HK-2 (cell line): Measurements from ENCODE around the gene SPTBN1.

Source experiments
- DNase-seq: peaks from one replicate; pipeline ENCODE4 v3.0.0-alpha.2; 2018; ENCODE audit not compliant: unreplicated experiment

SPTBN1 gene

DNA sequence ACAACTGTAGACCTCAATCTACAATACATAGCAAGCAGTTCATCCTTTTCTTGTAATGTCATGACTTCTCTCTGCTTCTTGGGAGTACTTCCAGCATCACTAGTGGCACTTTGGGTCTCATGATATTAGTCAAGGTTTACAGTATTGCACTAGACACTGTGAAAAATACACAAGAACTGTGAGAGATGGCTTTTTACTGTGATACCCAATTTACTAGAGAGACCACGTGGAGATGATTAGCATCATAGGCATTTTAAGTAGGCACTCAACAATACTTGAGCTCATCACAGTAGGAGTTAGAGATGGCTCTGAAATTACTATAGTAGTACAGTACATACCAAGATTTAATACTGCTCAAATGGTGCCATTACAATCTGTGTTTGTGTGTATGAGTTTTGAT is 154.6 kb downstream of the SPTBN1 start:
- no peak for DNase-seq

DNA sequence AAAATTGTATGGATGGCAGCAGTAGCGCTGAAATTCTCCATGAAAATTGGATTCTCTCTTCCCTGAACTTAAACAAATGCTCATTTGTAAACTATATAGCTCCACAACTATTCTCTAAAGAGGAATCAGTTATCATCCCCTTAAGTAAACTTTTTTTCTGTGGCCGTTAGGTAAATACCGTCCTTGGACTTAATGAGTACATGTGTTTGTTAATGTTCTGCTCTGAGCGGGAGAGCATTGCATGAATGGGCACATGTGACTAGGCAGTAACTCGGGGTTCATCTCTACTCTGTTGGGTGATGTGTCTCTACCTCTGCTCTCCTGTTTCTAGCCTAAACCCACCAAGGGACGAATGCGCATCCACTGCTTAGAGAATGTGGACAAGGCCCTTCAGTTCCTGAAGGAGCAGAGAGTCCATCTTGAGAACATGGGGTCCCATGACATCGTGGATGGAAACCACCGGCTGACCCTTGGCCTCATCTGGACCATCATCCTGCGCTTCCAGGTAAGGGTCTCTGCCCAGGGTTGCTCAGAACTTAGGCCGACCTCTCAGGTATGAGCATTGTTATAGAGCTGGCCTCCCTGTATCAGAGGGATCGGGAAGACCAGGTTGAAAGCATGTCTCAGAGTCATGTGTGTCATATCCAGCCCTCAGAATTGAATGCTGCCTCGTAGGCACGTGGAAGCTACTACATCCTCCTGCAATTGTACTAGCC is 155.9 kb downstream of the SPTBN1 start:
- no peak for DNase-seq

DNA sequence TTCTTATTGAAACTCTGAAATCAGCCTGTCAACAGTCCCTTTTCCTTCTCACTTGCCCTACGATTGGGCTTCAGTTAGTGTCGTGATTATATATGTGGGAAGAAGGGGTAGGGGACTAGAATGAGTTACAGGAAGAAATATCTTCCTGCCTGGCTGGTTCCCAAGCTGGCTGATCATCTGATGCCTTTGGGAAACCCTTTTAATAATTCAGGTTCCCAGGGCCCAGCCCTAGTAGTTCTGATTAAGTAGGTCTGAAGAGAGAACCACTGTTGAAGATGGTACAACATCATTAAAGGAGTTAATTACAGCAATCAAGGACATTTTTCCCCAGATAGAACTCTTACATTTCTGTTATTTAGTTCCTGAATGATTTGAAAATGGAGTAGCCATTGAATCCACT is 157.3 kb downstream of the SPTBN1 start:
- no peak for DNase-seq

DNA sequence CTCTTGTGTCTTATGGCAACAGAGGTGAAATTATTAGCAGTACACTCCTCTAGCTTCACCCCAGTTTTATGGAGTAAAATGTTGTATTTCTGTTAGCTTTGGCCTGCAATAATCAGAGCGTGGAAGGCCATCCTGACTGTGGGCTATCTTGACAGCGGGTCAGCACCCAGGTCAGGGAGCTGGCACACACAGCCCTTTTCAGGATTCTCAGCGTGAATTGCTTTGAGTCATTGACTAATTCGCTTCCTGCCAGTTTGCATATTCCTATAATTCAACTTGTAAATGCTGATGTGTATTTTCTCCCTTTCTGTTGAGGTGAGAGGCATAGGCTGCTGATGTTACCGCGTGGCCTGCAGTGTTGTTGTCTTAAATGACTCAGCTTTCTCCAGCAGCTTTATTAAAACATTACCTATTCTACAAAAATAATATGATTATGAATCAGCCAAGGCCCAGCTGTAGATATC is 157.7 kb downstream of the SPTBN1 start:
- DNase-seq: no peak

DNA sequence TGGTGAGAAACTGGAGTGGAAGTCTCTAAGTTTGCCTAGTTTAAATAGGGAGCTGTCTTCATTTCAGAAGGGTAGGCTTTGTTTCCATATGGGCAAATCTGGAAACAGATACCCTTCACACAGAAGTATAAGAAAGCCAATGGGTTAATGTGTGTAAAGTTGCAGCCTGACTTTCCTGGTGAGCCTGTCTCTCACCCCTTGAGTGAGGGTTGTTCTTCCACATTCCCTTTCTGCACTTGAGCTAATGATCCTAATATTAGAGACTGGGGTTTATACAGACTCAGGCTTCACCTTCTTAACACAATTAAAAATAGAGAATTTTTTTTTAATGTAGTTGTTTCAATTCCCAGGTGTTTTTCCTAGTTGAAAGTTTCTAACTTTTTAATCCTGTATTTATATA is 158.7 kb downstream of the SPTBN1 start:
- no peak for DNase-seq

DNA sequence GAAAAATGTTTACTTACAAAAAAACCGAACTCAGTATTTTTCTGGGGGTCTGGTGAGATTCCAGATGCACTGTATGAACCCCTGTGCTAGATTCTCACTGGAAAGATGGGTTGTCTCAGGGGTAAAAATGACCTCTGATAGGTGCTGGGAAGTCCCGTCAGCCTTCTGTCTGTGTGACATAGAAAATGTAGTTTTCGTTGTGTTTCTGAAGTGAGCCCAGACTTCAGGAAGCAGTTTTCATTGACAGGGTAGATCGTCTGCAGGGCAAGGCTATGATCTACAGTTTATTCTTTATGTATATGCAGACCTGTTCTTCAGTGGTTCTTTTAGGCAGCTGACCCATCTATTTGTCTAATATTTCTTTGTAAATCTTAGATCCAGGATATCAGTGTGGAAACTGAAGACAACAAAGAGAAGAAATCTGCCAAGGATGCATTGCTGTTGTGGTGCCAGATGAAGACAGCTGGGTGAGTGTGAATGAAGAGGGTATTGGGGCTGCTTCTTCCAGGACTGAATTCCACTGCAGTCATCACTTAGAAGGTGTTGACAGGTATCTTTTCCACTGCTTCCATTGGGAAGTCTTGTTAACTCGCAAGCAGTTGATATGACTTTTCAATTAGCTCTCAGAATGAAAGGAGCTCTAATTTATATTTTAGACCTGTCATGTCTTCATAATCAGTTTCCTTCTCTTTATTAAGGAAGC is 159.9 kb downstream of the SPTBN1 start:
- DNase-seq: no peak

DNA sequence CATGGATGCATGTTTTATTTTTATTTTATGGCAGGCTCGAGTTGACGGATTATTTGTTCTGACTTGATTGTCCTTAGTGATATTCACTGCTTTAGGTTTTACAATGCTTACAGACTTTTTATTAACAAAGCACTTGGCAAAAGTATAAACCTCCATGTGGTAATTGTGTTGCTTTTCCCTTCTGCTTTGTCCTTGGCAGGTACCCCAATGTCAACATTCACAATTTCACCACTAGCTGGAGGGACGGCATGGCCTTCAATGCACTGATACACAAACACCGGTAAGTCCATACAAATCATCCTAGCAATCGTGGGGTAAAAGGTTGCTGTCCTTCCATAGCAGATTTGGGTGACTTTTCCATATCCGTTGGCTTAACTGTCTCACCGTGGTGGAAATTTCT is 161.3 kb downstream of the SPTBN1 start:
- no peak for DNase-seq

DNA sequence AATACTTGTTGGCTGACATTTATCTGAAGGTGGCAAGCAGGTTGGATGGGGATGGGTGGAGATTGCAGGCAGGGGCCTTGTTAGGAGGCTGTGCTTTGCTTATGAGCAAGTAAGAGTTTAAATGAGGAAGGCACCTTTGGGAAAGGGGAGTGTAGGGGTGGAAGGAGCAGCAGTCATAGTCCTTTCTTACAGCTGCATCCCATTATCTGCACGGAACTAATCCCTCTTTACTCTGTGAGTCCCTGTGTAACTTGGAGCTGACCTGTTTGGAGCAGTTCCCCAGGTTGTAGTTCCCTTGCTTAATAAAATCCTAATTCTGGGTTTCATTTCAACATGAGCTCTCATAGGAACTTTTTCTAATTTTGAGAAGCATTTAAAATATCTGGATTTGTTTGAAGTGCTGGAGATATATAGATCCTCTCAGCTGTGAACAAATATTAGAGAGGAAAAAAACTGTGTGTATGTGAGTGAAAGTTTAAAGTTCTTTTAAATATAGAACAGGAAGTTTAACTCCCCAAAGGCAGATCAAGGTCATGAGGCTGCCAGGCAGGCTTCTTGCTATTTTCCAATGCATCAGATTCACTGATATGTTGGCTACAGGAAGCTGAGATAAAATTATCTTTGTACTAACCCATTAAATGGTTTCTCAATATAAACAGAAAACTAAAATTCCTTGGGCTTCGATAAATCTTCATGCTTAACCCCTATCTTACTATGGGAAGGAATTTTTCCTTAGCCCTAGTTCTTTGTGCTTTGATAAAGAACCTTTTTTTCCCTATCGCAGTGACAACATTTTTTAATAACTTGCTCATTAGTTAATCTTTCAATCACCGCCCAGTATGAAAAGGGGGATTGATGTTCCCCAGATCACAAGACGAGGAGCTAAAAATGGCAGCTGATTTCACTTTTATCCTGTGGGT is 162.8 kb downstream of the SPTBN1 start:
- DNase-seq: no peak

DNA sequence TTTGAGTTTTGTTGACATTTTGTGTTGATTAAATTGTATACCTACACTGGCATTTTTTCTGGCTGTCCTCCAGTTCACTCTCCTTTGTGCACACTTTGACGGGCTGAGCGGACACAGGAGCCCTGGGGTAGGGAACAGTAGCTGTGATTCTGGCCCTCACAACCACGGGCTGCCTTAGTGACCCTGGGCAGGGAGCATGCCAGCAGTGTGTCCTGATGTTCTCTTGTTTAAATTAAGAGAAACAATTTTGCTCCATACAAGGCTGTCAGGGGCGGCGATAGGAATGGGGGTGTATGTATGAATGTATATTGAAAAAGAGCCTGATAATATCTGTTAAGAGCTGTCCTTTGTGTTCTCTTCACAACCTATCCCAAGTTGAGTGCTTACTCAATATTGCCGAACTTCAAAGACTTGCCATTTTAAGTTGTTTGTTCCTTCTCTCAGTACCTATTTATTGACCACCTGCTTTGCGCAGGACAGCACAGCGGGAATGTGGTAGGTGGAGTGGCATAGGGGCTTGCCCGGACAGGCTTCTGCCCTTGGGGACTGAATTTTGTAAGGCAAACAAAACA is 163.6 kb downstream of the SPTBN1 start:
- DNase-seq: no peak

DNA sequence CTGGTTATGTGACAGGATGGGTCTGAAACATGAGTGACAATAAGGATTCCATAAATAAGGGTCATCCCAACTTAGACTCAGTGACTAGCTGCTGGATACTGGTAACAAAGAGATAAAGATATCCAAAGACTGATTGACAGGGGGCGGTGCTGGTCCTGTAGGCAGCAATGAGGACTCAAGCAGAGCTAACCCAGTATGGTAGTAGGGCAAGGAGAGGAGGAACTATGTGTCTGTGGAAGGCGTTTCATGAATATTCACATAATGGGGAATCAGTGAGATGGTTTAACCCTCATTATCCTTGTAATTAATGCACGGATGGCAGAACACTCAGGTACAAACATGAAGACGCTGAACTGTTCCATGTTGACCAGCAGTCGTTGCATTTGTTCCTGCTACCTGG is 164.8 kb downstream of the SPTBN1 start:
- DNase-seq: no peak

DNA sequence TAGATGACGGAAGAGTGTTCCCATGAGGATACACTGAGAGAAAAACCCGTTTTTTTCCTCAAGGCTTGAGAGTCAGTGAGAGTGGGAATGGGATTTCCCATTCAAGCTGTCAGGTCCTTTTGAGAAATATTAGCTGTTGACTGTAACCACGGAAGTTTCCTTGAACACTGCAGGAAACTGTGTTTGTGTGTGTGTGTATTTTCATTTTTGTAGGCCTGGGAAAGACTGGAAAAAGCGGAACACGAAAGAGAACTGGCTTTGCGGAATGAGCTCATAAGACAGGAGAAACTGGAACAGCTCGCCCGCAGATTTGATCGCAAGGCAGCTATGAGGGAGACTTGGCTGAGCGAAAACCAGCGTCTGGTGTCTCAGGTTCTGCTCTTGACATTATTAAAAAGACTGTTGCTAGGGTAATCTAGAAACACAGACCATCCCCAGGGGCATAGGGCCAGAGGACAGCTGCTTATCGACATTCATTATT is 168.5 kb downstream of the SPTBN1 start:
- no peak for DNase-seq

DNA sequence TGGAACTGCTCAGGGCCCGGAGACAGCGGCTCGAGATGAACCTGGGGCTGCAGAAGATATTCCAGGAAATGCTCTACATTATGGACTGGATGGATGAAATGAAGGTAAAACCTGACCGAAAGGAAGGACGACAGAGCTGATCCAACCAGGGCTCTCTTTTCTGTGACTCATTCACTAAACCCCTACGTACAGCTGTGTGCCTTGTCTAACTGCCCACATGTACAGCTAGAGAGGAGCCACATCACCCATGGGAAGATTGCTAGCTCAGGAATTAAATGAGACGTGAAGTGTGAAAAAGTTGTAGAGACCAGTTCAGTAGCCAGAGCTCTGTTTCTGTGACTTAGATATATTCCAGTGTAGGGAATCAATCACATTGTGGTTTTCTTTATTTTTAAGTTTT is 170.0 kb downstream of the SPTBN1 start:
- no peak for DNase-seq

DNA sequence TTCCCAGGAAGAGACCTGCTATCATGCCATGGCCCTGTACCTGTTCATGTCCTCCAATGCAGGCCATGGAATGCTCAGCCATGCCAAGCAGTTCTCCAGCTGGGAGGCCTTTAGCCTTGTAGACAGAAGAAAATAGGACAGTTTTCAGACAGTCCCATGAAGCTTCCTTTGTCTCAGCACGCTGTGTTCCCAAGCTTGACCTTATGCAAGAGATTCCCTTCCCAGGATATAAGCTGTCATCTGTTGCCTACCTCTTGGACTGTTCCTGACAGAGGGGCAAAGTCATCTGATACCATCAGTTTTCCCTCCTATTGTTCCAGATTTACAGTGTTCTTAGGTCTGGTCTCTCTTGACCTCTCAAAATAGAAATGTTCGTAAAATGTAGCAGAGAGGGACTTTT is 170.8 kb downstream of the SPTBN1 start:
- DNase-seq: no peak

DNA sequence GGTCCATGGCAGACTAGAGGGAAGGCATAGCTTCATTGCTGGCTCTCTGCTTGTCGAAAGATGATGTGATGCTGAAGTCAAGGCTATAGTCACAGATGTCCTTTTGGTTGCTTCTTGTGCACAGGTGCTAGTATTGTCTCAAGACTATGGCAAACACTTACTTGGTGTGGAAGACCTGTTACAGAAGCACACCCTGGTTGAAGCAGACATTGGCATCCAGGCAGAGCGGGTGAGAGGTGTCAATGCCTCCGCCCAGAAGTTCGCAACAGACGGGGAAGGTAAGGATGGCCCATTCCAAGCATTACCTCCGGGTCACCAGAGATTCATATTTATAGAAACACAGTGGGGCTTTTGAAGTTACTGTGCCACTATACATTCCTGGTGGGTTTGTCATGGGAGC is 171.8 kb downstream of the SPTBN1 start:
- DNase-seq: no peak

DNA sequence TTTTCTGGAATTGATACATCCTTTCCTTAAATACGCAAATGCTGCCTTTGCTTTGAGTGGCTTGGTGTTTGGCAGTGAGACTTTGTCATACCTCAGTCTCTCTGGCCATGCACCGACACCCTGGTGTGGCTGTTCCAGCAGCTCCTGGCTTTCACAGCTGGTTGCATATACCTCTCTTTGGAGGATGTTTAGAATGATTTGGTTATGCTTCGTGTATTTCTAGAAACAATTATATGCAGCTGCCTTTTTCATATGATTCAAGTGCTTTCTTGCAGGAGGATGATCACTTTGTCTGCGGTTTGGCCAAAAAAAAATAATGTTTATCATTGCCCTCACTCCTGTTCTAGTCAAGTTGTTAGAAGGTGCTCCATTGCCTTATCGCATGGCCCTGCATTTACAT is 172.3 kb downstream of the SPTBN1 start:
- no peak for DNase-seq

DNA sequence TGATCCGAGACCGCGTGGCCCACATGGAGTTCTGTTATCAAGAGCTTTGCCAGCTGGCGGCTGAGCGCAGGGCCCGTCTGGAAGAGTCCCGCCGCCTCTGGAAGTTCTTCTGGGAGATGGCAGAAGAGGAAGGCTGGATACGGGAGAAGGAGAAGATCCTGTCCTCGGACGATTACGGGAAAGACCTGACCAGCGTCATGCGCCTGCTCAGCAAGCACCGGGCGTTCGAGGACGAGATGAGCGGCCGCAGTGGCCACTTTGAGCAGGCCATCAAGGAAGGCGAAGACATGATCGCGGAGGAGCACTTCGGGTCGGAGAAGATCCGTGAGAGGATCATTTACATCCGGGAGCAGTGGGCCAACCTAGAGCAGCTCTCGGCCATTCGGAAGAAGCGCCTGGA is 172.8 kb downstream of the SPTBN1 start:
- DNase-seq: no peak

DNA sequence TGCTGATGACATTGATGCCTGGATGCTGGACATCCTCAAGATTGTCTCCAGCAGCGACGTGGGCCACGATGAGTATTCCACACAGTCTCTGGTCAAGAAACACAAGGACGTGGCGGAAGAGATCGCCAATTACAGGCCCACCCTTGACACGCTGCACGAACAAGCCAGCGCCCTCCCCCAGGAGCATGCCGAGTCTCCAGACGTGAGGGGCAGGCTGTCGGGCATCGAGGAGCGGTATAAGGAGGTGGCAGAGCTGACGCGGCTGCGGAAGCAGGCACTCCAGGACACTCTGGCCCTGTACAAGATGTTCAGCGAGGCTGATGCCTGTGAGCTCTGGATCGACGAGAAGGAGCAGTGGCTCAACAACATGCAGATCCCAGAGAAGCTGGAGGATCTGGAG is 173.3 kb downstream of the SPTBN1 start:
- no peak for DNase-seq

DNA sequence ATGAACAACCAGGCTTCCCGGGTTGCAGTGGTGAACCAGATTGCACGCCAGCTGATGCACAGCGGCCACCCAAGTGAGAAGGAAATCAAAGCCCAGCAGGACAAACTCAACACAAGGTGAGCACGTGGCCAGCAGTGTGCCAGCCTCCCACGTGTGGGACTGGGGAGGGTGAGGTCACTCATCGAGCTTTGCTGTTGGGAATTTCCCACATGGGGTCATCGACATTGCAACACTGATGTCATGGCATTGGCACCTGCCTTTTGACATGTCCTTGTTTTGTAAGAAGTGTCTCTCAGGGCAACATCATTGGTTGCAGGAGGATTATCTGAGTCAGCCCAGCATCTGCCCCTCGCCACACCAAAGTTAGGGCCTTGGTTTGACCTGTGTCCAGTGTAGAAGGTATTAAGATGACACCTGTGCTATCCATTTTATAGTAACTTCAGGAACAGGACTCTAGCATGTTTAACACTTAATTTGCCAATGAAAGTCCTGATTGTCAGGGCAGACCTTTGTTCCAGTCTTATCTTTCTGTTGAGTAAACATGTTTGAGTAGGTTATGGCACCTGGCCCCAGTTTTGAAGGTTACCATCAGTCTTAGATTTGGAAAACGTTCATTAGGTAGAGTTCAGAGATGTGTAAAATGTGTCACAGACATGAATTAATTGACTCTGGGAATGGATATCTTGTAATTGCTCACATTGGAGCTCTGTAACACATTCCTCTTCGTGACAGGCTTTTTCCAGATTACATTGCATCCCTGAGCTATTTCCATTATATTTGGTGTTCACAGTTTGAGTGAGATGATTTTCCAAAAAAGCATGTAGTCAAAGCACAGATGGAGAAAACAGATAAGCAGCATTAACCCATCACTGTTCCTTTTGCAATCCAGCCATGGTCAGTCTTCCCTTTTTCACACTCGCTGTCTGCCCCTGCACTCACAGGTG is 174.1 kb downstream of the SPTBN1 start:
- DNase-seq: peak; percentile 92

DNA sequence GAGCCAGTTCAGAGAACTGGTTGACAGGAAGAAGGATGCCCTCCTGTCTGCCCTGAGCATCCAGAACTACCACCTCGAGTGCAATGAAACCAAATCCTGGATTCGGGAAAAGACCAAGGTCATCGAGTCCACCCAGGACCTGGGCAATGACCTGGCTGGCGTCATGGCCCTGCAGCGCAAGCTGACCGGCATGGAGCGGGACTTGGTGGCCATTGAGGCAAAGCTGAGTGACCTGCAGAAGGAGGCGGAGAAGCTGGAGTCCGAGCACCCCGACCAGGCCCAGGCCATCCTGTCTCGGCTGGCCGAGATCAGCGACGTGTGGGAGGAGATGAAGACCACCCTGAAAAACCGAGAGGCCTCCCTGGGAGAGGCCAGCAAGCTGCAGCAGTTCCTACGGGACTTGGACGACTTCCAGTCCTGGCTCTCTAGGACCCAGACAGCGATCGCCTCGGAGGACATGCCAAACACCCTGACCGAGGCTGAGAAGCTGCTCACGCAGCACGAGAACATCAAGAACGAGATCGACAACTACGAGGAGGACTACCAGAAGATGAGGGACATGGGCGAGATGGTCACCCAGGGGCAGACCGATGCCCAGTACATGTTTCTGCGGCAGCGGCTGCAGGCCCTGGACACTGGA is 174.9 kb downstream of the SPTBN1 start:
- DNase-seq: no peak

DNA sequence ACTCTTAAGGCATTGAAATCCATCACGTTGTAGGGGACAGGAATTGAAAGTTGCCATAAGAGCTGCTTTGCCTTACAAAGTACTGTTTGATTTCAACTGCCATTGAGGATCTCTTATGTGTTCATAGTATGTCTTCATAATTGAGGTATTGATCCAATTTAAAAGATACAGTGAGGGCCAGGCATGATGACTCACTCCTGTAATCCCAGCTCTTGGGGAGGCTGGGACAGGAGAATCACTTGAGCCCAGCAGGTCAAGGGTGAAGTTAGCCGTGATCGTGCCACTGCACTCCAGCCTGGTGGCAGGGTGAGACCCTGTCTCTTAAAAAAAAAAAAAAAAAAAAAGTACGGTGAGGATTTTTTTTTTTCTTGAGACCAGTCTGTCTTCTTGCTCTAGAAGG is 175.6 kb downstream of the SPTBN1 start:
- DNase-seq: no peak
